Pancreas (tissue), 10 donors: ENCODE results near the gene CS. TPM values are rescaled to one million over a fixed set of nuclear protein-coding genes. Genes with fewer than 3 reads are reported as not detected.

Experiments
- ATAC-seq, 4 donors: fragments of 200-7000 bp; cut with Tn5 transposase; one replicate each; pipeline versions ENCODE4 v1.8.0 to v1.9.1; 2020; ENCODE audit warnings: mild to moderate bottlenecking in 4 of 4, moderate library complexity in 4 of 4
- DNase-seq, 6 donors: peaks; one replicate each; pipeline ENCODE4 v3.0.0-alpha.2; 2020
- FAIRE-seq: peaks from 2 replicates; lab custom pipeline; 2012; peaks lifted over from hg19 to GRCh38; lab: Jason Lieb, UNC
- H3K27ac ChIP-seq, 4 donors: fragments of 200-600 bp; sonication (generic); 1 replicate in 3 of 4; 2 replicates in 1 of 4; pipeline versions ENCODE4 v1.5.0 to v1.8.0; 2020
- H3K27me3 ChIP-seq, 4 donors: fragments of 200-600 bp; one replicate each; pipeline ENCODE4 v1.8.0; 2021
- H3K36me3 ChIP-seq, 3 donors: fragments of 200-600 bp; sonication (generic) in 1 of 3; one replicate each; pipeline versions ENCODE4 v1.5.0 to v1.8.0; 2020 to 2021
- H3K4me1 ChIP-seq, 3 donors: fragments of 200-600 bp; one replicate each; pipeline ENCODE4 v1.8.0; 2021
- H3K4me3 ChIP-seq, 4 donors: fragments of 200-600 bp; sonication (generic) in 2 of 4; one replicate each; pipeline versions ENCODE4 v1.5.0 to v1.8.0; 2020 to 2021
- H3K9me3 ChIP-seq, 4 donors: fragments of 200-600 bp; one replicate each; pipeline ENCODE4 v1.8.0; 2021
- WGBS, 2 donors: extraction: QIAGEN DNeasy Blood & Tissue Kit; methylation state at CpG; one replicate each; pipeline ENCODE4 v1.1.7; 2013; 5-methylcytosine and 5-hydroxymethylcytosine counted together
- intact Hi-C, 3 donors: fragments of 100-400 bp; cut with DNase I; formaldehyde crosslinking; loops; one replicate each; pipeline versions ENCODE4 v1.11.1 to v1.14.2; 2022
- polyA plus RNA-seq, 2 donors: library from polyadenylated mRNA; stranded (reverse); fragments of 200-250 nt; gene quantifications; one replicate each; pipeline ENCODE4 v1.2.3, GENCODE V29; 2013
- total RNA-seq, 6 donors: library from RNA; stranded (reverse); fragmentation: NEBNext Ultra II Directional in 4 of 6; extraction: Animal tissue kit (Norgen Biotek cat#: 25700) in 4 of 6; gene quantifications; one replicate each; pipeline versions ENCODE4 v1.2.1 to v1.2.4, GENCODE V29; 2021 to 2023
- TF ChIP-seq, protein P1 (sequence below), 4 donors: fragments of 200-600 bp; sonication (generic) in 3 of 4; IDR thresholded peaks; one replicate each; pipeline versions ENCODE4 v1.5.0 to v1.8.0; 2021; ENCODE audit warnings: antibody characterized with exemption in 4 of 4
- donor health status: healthy with polysubstance abuse.
- donor health status: DM: no; HTN: no; CAD: no; lungs with moderate emphysema.
- donor health status: DM: no; HTN: no; CAD: no.
- donor health status: control.
- donor health status: control.
- donor health status: Bipolar disorder and iron deficiency.
- donor health status: DM: yes; HTN: yes; CAD: no.
- donor health status: DM: no; HTN: no; CAD: no.
- donor health status: DM: no; HTN: no; CAD: no.
- donor health status: DM: yes; HTN: yes; CAD: no.

CS gene
- total and polyA plus RNA-seq, 8 donors: 32.0 to 120 (median 87.7) TPM

DNA sequence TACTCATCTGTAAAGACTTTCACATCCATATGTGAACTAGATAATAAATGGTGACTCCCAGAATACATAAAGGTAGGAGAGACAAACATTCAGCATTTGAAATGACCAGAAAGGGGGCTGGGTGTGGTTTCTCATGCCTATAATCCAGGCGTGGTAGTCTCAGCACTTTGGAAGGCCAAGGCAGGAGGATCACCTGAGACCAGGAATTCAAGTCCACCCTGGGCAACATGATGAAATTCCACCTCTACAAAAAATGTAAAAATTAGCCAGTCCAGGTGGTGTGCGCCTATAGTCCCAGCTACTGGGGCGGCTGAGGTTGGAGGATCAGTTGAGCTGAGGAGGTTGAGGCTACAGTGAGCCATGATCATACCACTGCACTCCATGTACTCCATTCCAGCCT lies 4.1 kb upstream of the CS start:
- Histone ChIP-seq H3K9me3 (no peaks in the 10 kb centered on the region), H3K36me3 (peaks cover 0 to 7% (median 0%) of the 10 kb centered on the region in 3 donors), H3K27ac (no peak overlapping the region), H3K27me3 (no peaks in the 10 kb centered on the region), H3K4me3 (no peak overlapping the region), H3K4me1 (peaks cover 0 to 5% (median 4%) of the 10 kb centered on the region in 3 donors)
- TF ChIP-seq, protein P1, sequence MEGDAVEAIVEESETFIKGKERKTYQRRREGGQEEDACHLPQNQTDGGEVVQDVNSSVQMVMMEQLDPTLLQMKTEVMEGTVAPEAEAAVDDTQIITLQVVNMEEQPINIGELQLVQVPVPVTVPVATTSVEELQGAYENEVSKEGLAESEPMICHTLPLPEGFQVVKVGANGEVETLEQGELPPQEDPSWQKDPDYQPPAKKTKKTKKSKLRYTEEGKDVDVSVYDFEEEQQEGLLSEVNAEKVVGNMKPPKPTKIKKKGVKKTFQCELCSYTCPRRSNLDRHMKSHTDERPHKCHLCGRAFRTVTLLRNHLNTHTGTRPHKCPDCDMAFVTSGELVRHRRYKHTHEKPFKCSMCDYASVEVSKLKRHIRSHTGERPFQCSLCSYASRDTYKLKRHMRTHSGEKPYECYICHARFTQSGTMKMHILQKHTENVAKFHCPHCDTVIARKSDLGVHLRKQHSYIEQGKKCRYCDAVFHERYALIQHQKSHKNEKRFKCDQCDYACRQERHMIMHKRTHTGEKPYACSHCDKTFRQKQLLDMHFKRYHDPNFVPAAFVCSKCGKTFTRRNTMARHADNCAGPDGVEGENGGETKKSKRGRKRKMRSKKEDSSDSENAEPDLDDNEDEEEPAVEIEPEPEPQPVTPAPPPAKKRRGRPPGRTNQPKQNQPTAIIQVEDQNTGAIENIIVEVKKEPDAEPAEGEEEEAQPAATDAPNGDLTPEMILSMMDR (IDR thresholded peaks at IDR 0.05): no peak
- ATAC-seq (no peak), DNase-seq (no peak), FAIRE-seq (no peak)
- intact Hi-C loops: no loop called here
- 94% methylated on average over 3 of the region's 3 CpGs for WGBS, 2 donors

DNA sequence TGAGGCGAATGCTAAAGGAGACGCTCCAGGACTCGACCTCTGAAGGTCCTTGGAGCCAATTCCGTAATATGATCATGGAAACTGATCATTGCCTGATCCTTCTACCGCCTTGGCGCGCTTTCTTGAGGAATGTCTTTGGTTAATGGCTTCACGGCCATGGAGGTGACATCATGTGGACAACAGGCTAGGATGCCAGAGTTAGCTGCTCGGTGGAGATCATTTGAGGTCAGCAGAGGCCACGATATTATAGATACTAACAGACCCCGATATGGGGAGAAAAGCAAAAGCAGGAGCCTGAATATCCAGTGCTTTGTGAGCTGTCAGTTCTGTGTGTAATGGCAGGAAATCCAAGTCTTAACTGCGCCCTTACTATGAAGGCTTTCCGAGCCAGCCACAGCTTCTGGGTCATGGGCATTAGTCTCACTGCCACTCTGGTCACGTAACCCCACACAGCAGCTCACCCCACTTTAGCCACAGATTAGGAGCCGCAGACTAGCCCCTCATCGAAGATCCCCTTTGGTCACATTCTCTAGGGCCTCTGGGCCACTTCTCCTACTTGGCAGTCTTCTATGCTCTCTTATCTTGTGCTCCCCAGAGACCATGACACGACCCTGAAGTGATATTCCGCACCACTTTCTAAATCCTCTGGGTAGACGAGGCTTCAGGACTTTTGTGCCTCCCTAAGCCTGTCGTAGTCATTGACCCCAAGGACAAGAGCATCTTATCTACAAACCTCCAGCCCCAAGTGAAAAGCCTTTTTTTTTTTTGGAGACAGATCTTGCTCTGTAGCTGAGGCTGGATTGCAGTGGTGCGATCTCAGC lies 724 bp upstream of the CS start:
- Histone ChIP-seq H3K4me1 (peaks cover 5 to 30% (median 14%) of the 10 kb centered on the region in 3 donors), H3K4me3 (peak overlapping the region; percentile 53 to 98 (median 74)), H3K27me3 (no peaks in the 10 kb centered on the region), H3K9me3 (no peaks in the 10 kb centered on the region), H3K27ac (peak overlapping the region; percentile 75 to 91 (median 88)), H3K36me3 (no peaks in the 10 kb centered on the region)
- WGBS, 2 donors: 30 to 33% methylated on average over 21 of the region's 21 CpGs
- ATAC-seq (peak; percentile 20 to 49 (median 23)), FAIRE-seq (no peak), DNase-seq (peak in 1 of 6 donors; percentile 31)
- TF ChIP-seq, protein P1 (IDR thresholded peaks at IDR 0.05): no peak
- intact Hi-C loops: no loop called here

DNA sequence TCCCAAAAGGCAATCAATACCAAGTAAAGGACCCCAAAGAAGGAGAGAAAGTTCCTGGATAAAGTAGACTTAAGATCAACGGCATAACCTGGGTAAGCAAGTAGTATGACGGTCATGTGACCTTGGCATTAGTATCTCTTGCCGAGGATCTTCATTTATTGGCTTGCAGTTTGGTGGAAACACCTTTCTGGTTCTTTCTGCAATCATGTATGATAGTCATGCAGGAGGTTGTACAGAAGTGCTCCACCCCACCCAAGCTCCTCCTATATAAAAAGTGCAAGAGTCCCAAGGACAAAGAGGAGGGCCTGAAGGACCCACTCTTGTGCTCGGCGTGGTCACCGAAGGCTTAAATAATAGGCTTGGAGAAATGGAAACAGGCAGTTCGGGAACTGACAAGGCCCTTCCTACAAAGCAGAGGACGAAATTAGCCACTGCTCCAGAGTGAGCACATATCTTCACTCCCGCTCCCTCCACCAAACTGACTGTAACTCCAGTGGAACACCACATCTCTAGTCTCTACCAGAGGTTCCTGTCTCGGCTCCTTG lies 750 bp downstream of the CS start:
- Histone ChIP-seq H3K4me3 (peak overlapping the region; percentile 53 to 98 (median 74)), H3K9me3 (no peaks in the 10 kb centered on the region), H3K36me3 (no peaks in the 10 kb centered on the region), H3K4me1 (peaks cover 5 to 30% (median 14%) of the 10 kb centered on the region in 3 donors), H3K27ac (peak overlapping the region; percentile 75 to 91 (median 88)), H3K27me3 (no peaks in the 10 kb centered on the region)
- intact Hi-C loops: no loop called here
- no peak for FAIRE-seq
- TF ChIP-seq, protein P1 (IDR thresholded peaks at IDR 0.05): no peak
- 0 to 1% methylated on average over 10 of the region's 10 CpGs for WGBS, 2 donors
- DNase-seq: peak in 2 of 6 donors; percentile 25 to 28
- ATAC-seq: peak; percentile 6 to 31 (median 20)

DNA sequence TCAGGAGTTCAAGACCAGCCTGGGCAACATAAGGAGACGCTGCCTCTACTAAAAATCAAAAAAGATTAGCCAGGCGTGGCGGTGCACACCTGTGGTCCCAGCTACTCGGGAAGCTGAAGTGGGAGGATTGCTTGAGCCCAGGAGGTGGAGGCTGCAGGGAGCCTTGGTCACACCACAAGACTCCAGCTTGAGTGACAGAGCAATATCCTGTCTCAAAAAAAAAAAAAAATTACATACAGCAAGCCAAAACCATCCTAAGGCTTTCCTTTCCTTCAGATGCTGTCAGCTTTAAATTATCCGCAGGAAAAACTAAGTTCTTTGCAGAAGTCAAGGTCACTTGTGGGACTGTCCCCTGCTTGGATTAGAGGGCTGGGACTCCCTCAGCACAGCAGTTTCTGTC lies 1.3 kb downstream of the CS start:
- DNase-seq (no peak), FAIRE-seq (no peak), ATAC-seq (no peak)
- WGBS, 2 donors: 62 to 65% methylated on average over 5 of the region's 5 CpGs
- Histone ChIP-seq H3K36me3 (no peaks in the 10 kb centered on the region), H3K27ac (peak overlapping the region in 2 of 4 donors; percentile 75 to 88), H3K4me3 (peak overlapping the region in 2 of 4 donors; percentile 78 to 98), H3K4me1 (peaks cover 5 to 30% (median 14%) of the 10 kb centered on the region in 3 donors), H3K27me3 (no peaks in the 10 kb centered on the region), H3K9me3 (no peaks in the 10 kb centered on the region)
- intact Hi-C loops: no loop called here
- TF ChIP-seq, protein P1 (IDR thresholded peaks at IDR 0.05): no peak
